HG03432 (cell line): ENCODE data around the gene LRRC28.
A peak's percentile ranks its signal among the peaks of the same experiment; 100 is the strongest.

ENCODE experiments used
- ATAC-seq: cut with Tn5 transposase; IDR thresholded peaks from one replicate; pipeline ENCODE4 v1.9.1; 2021; ENCODE audit warnings: mild to moderate bottlenecking, moderate library complexity; ENCODE audit not compliant: unreplicated experiment

The LRRC28 gene

GRCh38 chr15:99249270-99249841 lies 1.9 kb upstream of the LRRC28 start, which contains the start of gene TTC23:
TTC23 (minus strand) TSS chr15:99249581; CDS start chr15:99228712, 20,869 bp downstream.
- no peak for ATAC-seq

- ATAC-seq: no peak
These were observed 1.3 kb upstream of the LRRC28 start for GRCh38 chr15:99250001-99250400.

- no peak for ATAC-seq
These were observed 806 bp upstream of the LRRC28 start for GRCh38 chr15:99250494-99250856.

GRCh38 chr15:99252326-99252725 lies 1.0 kb downstream of the LRRC28 start:
- no peak for ATAC-seq

- no peak for ATAC-seq
These were observed 2.3 kb downstream of the LRRC28 start for GRCh38 chr15:99253381-99254090.

- ATAC-seq: no peak
These were observed 5.9 kb downstream of the LRRC28 start for GRCh38 chr15:99257107-99257750.

- no peak for ATAC-seq
These were observed 12.8 kb downstream of the LRRC28 start for GRCh38 chr15:99264125-99264524.

GRCh38 chr15:99265541-99266070 lies 14.3 kb downstream of the LRRC28 start:
- ATAC-seq: no peak

- no peak for ATAC-seq
These were observed 16.7 kb downstream of the LRRC28 start for GRCh38 chr15:99267957-99268356.

GRCh38 chr15:99268431-99268830 lies 17.1 kb downstream of the LRRC28 start:
- no peak for ATAC-seq

GRCh38 chr15:99273801-99274200 lies 22.5 kb downstream of the LRRC28 start:
- ATAC-seq: no peak

- ATAC-seq: no peak
These were observed 23.8 kb downstream of the LRRC28 start for GRCh38 chr15:99275061-99275460.

GRCh38 chr15:99275525-99276128 lies 24.3 kb downstream of the LRRC28 start:
- peak; percentile 64 for ATAC-seq

- ATAC-seq: no peak
These were observed 28.0 kb downstream of the LRRC28 start for GRCh38 chr15:99279290-99279689.

GRCh38 chr15:99279827-99280226 lies 28.5 kb downstream of the LRRC28 start:
- no peak for ATAC-seq

- no peak for ATAC-seq
These were observed 30.8 kb downstream of the LRRC28 start for GRCh38 chr15:99282121-99282520.

GRCh38 chr15:99282586-99282985 lies 31.3 kb downstream of the LRRC28 start:
- ATAC-seq: no peak

- no peak for ATAC-seq
These were observed 32.4 kb downstream of the LRRC28 start for GRCh38 chr15:99283717-99284116.

GRCh38 chr15:99291643-99292042 lies 40.4 kb downstream of the LRRC28 start:
- no peak for ATAC-seq

- ATAC-seq: no peak
These were observed 44.6 kb downstream of the LRRC28 start for GRCh38 chr15:99295840-99296239.

- no peak for ATAC-seq
These were observed 45.1 kb downstream of the LRRC28 start for GRCh38 chr15:99296386-99296785.

- no peak for ATAC-seq
These were observed 52.6 kb downstream of the LRRC28 start for GRCh38 chr15:99303907-99304306.
